CD4-positive, alpha-beta T cell (primary cell): ENCODE measurements around the gene PTP4A2. TPM values are rescaled to one million over a fixed set of nuclear protein-coding genes. Genes with fewer than 3 reads are reported as not detected.

Experiments
- ATAC-seq: fragments of 200-7000 bp; cut with Tn5 transposase; one replicate; pipeline ENCODE4 v1.10.0; 2022; ENCODE audit warnings: mild to moderate bottlenecking; ENCODE audit not compliant: poor library complexity
- CTCF ChIA-PET: fragments of 350-600 bp; sonication (Branson Sonifier 250); formaldehyde crosslinking; loops from one replicate; lab custom pipeline; 2021; ENCODE audit warnings: antibody characterized with exemption, inconsistent platforms; lab: Charles Lee
- POLR2A ChIA-PET: fragments of 350-600 bp; sonication (Branson Sonifier 250); formaldehyde crosslinking; loops from one replicate; lab custom pipeline; 2021; ENCODE audit warnings: antibody characterized with exemption, inconsistent platforms; lab: Charles Lee
- DNase-seq, 14 experiments: peaks; one replicate each; pipeline ENCODE4 v3.0.0-alpha.2; 2013 to 2020; ENCODE audit warnings: mixed read lengths in 2 of 14
- H3K27ac ChIP-seq, 2 donors: one replicate each; pipeline versions ENCODE4 v1.5.1 to v1.7.0; 2013; ENCODE audit warnings: low read length in 2 of 2, low read depth in 1 of 2, mild to moderate bottlenecking in 1 of 2
- H3K27me3 ChIP-seq, 2 experiments: 1 replicate in 1 of 2; 2 replicates in 1 of 2; pipeline versions ENCODE4 v1.6.1 to v1.7.0; 2013; ENCODE audit warnings: low read length in 2 of 2, control low read depth in 1 of 2, mild to moderate bottlenecking in 1 of 2, moderate library complexity in 1 of 2; ENCODE audit not compliant: insufficient read depth in 2 of 2, control insufficient read depth in 1 of 2
- H3K36me3 ChIP-seq: one replicate; pipeline ENCODE4 v1.6.1; 2013; ENCODE audit warnings: low read length, control low read depth; ENCODE audit not compliant: insufficient read depth
- H3K4me1 ChIP-seq: one replicate; pipeline ENCODE4 v1.6.1; 2013; ENCODE audit warnings: low read length, control low read depth; ENCODE audit not compliant: insufficient read depth
- H3K4me3 ChIP-seq: one replicate; pipeline ENCODE4 v1.5.1; 2013; ENCODE audit warnings: mild to moderate bottlenecking, low read length, moderate library complexity
- H3K9me3 ChIP-seq, 2 experiments: 1 replicate in 1 of 2; 2 replicates in 1 of 2; pipeline versions ENCODE4 v1.6.1 to v1.7.0; 2013; ENCODE audit warnings: low read length in 2 of 2, mild to moderate bottlenecking in 2 of 2, control low read depth in 1 of 2, moderate library complexity in 1 of 2; ENCODE audit not compliant: control insufficient read depth in 1 of 2, insufficient read depth in 1 of 2
- H3K27ac Mint-ChIP-seq: one replicate; pipeline ENCODE4 v1.8.0; 2020; ENCODE audit warnings: mixed read lengths
- H3K27me3 Mint-ChIP-seq: one replicate; pipeline ENCODE4 v1.8.0; 2021; ENCODE audit warnings: mixed read lengths
- H3K36me3 Mint-ChIP-seq: one replicate; pipeline ENCODE4 v1.8.0; 2021; ENCODE audit warnings: low read depth, mixed read lengths
- H3K4me1 Mint-ChIP-seq: one replicate; pipeline ENCODE4 v1.8.0; 2021; ENCODE audit warnings: low read depth, mixed read lengths
- H3K4me3 Mint-ChIP-seq: one replicate; pipeline ENCODE4 v1.8.0; 2020; ENCODE audit warnings: mild to moderate bottlenecking, mixed read lengths
- H3K9me3 Mint-ChIP-seq: one replicate; pipeline ENCODE4 v1.8.0; 2020; ENCODE audit warnings: mixed read lengths
- CTCF ChIP-seq: fragments of 200-600 bp; IDR thresholded peaks from one replicate; pipeline ENCODE4 v1.8.0; 2022; ENCODE audit warnings: antibody characterized with exemption, mild to moderate bottlenecking
- intact Hi-C, 2 experiments: fragments of 100-400 bp; cut with DNase I in 1 of 2; cut with micrococcal nuclease in 1 of 2; formaldehyde crosslinking; loops; one replicate each; pipeline versions ENCODE4 v1.15.1 to v1.9.0; 2023 to 2025; cut with DNase I, micrococcal nuclease
- total RNA-seq, 174 experiments: library from RNA in 2 of 174; stranded (reverse) in 2 of 174; gene quantifications; one replicate each; pipeline ENCODE4 v1.2.3 and lab custom pipeline; 2021 to 2026

Gene PTP4A2
- total RNA-seq, 2 experiments from 2014 or later = 282 to 287 TPM

- no peak overlapping the region for H3K27ac Mint-ChIP-seq
- H3K9me3 ChIP-seq = no peaks in the 10 kb centered on the region
- peak in 1 of 14 experiments; percentile 34 for DNase-seq
These were observed 39.4 kb upstream of the PTP4A2 start for GRCh38 chr1:31977385-31978131.

GRCh38 chr1:31976401-31976800 is 38.2 kb upstream of the PTP4A2 start:
- H3K27me3 ChIP-seq = no peaks in the 10 kb centered on the region
- no peaks in the 10 kb centered on the region for H3K36me3 Mint-ChIP-seq
- no peaks in the 10 kb centered on the region for H3K9me3 Mint-ChIP-seq
- H3K4me3 ChIP-seq = no peak overlapping the region
- ATAC-seq = no peak
- no peaks in the 10 kb centered on the region for H3K27me3 Mint-ChIP-seq
- POLR2A ChIA-PET = no interaction called here
- peaks cover 12% of the 10 kb centered on the region for H3K4me1 ChIP-seq
- H3K36me3 ChIP-seq = no peaks in the 10 kb centered on the region
- peaks cover 10% of the 10 kb centered on the region for H3K4me1 Mint-ChIP-seq
- H3K9me3 ChIP-seq = no peaks in the 10 kb centered on the region
- intact Hi-C loops = loop anchor here in 1 of 2 experiments (5.0 kb wide), 1 partner anchor 86 kb away; no protein-coding TSS in a partner anchor
- H3K27ac ChIP-seq = no peak overlapping the region
- H3K4me3 Mint-ChIP-seq = no peak overlapping the region
- no peak for TF ChIP-seq CTCF
- CTCF ChIA-PET = no interaction called here
- no peak for DNase-seq
- H3K27ac Mint-ChIP-seq = no peak overlapping the region

More at GRCh38 chr1:31977385-31978131, 39.4 kb upstream of the PTP4A2 start:
- ATAC-seq = no peak
- intact Hi-C loops = loop anchor here in 1 of 2 experiments (5.0 kb wide), 1 partner anchor 85 kb away; no protein-coding TSS in a partner anchor
- ChIA-PET CTCF (interaction anchor here (1.1 to 1.3 kb wide), 2 partner anchors 19 to 33 kb away, joined by 3 read pairs; no protein-coding TSS in a partner anchor), POLR2A (interaction anchor here (1.0 kb wide), 1 partner anchor 39 kb away, joined by 3 read pairs; the partner anchor contains the start of gene PTP4A2)
- no peak overlapping the region for H3K4me3 Mint-ChIP-seq
- peaks cover 24% of the 10 kb centered on the region for H3K4me1 ChIP-seq
- TF ChIP-seq CTCF = peak; percentile 16
- H3K27ac ChIP-seq = no peak overlapping the region
- H3K9me3 Mint-ChIP-seq = no peaks in the 10 kb centered on the region
- no peaks in the 10 kb centered on the region for H3K36me3 ChIP-seq
- H3K4me1 Mint-ChIP-seq = peaks cover 22% of the 10 kb centered on the region
- H3K27me3 Mint-ChIP-seq = no peaks in the 10 kb centered on the region
- no peaks in the 10 kb centered on the region for H3K27me3 ChIP-seq
- H3K4me3 ChIP-seq = no peak overlapping the region
- no peaks in the 10 kb centered on the region for H3K36me3 Mint-ChIP-seq

GRCh38 chr1:31970873-31971272 is 32.7 kb upstream of the PTP4A2 start:
- H3K36me3 Mint-ChIP-seq = no peaks in the 10 kb centered on the region
- H3K27ac ChIP-seq = no peak overlapping the region
- CTCF ChIA-PET = no interaction called here

More at GRCh38 chr1:31970873-31971272, 32.7 kb upstream of the PTP4A2 start:
- no peaks in the 10 kb centered on the region for H3K27me3 Mint-ChIP-seq
- DNase-seq = no peak
- H3K27ac Mint-ChIP-seq = no peak overlapping the region
- no peak for ATAC-seq
- intact Hi-C loops = no loop called here
- POLR2A ChIA-PET = no interaction called here
- TF ChIP-seq CTCF = no peak
- H3K4me1 Mint-ChIP-seq = no peaks in the 10 kb centered on the region
- Histone ChIP-seq H3K4me1 (no peaks in the 10 kb centered on the region), H3K9me3 (no peaks in the 10 kb centered on the region), H3K27me3 (no peaks in the 10 kb centered on the region), H3K4me3 (no peak overlapping the region), H3K36me3 (no peaks in the 10 kb centered on the region)
- no peak overlapping the region for H3K4me3 Mint-ChIP-seq
- H3K9me3 Mint-ChIP-seq = no peaks in the 10 kb centered on the region
